NCI-H2196 (cell line): ENCODE results near the gene GNG5.
"Not testable (repeated sequence)": the region's sequence is repeated elsewhere in the genome, so short reads cannot be mapped to it uniquely, and the experiment has no call there.

Experiments used
- DNase-seq: peaks from one replicate; lab custom pipeline; 2025; ENCODE audit not compliant: unreplicated experiment; lab: John Stamatoyannopoulos, UW

GNG5 gene

GRCh38 chr1:84489766-84490165 lies 16.6 kb downstream of the GNG5 start:
- DNase-seq, result no peak

- DNase-seq, result no peak
Measured at GRCh38 chr1:84488107-84488506, 18.3 kb downstream of the GNG5 start.

GRCh38 chr1:84481317-84481716 lies 25.1 kb downstream of the GNG5 start:
- no peak for DNase-seq

- DNase-seq, result no peak
Measured at GRCh38 chr1:84480650-84481049, 25.7 kb downstream of the GNG5 start.

GRCh38 chr1:84479998-84480397 lies 26.4 kb downstream of the GNG5 start:
- no peak for DNase-seq

- DNase-seq, result peak; percentile 65
Measured at GRCh38 chr1:84478876-84479868, 27.2 kb downstream of the GNG5 start, which contains the start of gene RPF1. RPF1 (plus strand) TSS chr1:84479266; CDS start chr1:84479282, 16 bp downstream.

GRCh38 chr1:84476225-84476624 lies 30.2 kb downstream of the GNG5 start:
- no peak for DNase-seq

GRCh38 chr1:84467298-84467697 lies 39.1 kb downstream of the GNG5 start:
- no peak for DNase-seq

GRCh38 chr1:84462118-84462517 lies 44.3 kb downstream of the GNG5 start:
- no peak for DNase-seq

GRCh38 chr1:84452436-84452835 lies 53.9 kb downstream of the GNG5 start:
- no peak for DNase-seq

- DNase-seq, result no peak
Measured at GRCh38 chr1:84450910-84451309, 55.5 kb downstream of the GNG5 start.

GRCh38 chr1:84448704-84449103 lies 57.7 kb downstream of the GNG5 start:
- DNase-seq, result not testable (repeated sequence)
